ENCODE results near the gene OGFOD1.

OGFOD1 gene

DNA sequence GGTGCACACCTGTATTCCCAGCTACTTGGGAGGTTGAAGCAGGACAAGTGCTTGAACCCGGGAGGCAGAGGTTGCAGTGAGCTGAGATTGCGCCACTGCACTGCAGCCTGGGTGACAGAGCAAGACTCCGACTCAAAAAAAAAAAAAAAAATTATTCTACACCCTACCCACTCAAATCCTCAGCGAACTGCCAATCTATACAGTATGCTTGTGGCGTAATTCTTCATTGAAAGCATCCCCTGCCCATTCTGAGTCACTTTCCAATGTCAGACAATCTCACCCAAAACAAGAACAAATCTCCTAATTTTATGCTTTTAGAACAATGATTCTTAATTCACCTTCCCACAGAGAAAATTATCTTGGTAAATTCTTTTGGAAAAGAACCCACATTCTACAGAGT lies 38.0 kb upstream of the OGFOD1 start:
- DNase-seq (ENCODE audit: extremely low read depth, low read depth) = no peak
- no peak overlapping the region for H3K4me3 ChIP-seq (replicated peaks; ENCODE audit: low read depth, low read length)
- TF ChIP-seq, protein P1, sequence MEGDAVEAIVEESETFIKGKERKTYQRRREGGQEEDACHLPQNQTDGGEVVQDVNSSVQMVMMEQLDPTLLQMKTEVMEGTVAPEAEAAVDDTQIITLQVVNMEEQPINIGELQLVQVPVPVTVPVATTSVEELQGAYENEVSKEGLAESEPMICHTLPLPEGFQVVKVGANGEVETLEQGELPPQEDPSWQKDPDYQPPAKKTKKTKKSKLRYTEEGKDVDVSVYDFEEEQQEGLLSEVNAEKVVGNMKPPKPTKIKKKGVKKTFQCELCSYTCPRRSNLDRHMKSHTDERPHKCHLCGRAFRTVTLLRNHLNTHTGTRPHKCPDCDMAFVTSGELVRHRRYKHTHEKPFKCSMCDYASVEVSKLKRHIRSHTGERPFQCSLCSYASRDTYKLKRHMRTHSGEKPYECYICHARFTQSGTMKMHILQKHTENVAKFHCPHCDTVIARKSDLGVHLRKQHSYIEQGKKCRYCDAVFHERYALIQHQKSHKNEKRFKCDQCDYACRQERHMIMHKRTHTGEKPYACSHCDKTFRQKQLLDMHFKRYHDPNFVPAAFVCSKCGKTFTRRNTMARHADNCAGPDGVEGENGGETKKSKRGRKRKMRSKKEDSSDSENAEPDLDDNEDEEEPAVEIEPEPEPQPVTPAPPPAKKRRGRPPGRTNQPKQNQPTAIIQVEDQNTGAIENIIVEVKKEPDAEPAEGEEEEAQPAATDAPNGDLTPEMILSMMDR (IDR thresholded peaks at IDR 0.05; ENCODE audit: low read depth, low read length, missing control alignments) = no peak

DNA sequence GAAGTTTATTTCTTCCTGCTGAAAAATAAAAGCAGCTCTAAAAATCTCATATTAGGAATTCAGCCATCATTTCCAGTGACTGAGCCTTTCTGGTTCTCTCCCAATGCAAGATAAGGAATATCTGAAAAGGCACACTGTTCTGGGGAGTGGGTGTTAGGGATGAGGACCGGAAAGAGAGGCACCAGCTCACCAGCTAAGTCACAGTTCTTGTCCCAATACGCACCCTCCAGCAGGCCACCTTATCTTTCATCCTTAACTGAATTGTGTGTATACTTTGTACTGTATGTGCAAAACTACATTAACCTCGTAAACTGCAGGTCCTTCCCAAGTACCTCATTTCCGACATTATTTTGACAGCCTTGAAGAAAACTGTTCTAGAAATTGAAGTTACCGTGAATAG lies 37.0 kb upstream of the OGFOD1 start:
- TF ChIP-seq, protein P1 (IDR thresholded peaks at IDR 0.05; ENCODE audit: low read depth, low read length, missing control alignments) = no peak
- no peak for DNase-seq (ENCODE audit: extremely low read depth, low read depth)
- no peak overlapping the region for H3K4me3 ChIP-seq (replicated peaks; ENCODE audit: low read depth, low read length)

DNA sequence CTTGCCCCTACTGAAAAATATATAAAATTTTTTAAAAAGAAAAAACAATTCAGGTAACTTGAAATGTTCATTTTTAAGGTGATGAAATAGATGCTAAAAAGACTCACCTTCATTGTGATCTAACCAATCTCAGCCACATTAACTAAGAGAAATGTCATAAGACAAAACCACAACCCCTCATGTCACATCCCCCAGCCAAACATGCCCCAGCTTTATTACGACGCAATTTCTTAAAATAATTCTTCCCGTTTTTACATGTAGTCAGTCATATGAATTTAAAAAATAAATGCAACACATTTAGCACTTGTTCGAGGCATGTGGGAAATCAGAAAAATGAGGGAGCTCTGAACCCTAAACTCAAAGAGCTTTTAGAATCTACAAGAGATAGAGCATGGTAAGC lies 35.5 kb upstream of the OGFOD1 start:
- H3K4me3 ChIP-seq (replicated peaks; ENCODE audit: low read depth, low read length) = no peak overlapping the region
- DNase-seq (ENCODE audit: extremely low read depth, low read depth) = no peak
- TF ChIP-seq, protein P1 (IDR thresholded peaks at IDR 0.05; ENCODE audit: low read depth, low read length, missing control alignments) = no peak

DNA sequence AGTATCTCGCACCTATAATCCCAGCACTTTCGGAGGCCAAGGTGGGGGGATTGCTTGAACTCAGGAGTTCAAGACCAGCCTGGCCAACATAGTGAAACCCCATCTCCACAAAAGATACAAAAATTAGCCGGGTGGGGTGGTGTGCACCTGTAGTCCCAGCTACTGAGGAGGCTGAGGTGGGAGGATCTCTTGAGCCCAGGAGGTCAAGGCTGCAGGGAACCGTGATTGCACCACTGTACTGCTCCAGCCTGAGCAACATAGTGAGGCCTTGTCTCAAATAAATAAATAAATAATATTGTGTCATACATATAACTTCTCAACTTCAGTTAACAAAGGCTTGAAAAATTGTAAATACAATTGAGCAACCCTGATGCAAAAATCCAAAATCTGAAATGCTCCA lies 34.2 kb upstream of the OGFOD1 start:
- no peak overlapping the region for H3K4me3 ChIP-seq (replicated peaks; ENCODE audit: low read depth, low read length)
- TF ChIP-seq, protein P1 (IDR thresholded peaks at IDR 0.05; ENCODE audit: low read depth, low read length, missing control alignments) = no peak
- no peak for DNase-seq (ENCODE audit: extremely low read depth, low read depth)

DNA sequence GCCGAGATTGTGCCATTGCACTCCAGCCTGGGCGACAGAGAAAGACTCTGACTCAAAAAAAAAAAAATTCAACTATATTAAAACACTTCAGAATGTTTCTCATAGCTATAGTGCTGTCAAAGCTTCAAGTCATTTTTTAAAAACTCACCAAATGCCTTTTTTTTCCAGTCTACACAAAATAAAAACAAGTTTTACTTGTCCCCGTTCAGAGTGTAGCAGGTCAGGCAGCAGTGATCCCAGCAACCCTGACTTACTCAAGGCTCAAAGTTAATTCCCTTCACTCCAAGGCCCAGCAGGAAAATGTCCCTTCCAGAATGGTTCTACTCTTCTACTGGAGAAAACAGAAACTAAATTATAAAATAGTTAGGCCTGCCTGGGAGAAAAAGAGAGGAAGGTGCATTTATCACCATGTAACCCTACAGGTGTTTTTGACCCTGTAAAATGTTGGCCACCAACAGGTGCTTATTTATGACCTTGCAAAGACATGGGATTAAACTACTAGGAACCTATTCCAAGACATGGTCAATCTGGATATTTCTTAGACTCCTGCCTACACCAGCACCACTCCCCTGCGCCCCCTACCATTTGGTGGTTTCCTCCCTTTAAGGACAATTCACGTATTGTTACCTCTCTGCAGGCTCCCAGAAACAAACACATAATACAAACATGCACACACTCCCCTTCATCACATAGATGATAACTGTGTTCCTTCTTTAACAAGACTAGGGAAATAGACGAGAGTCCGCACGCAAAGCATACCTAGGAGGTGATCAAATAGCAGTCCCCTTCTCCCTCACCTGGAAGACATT lies 31.4 kb upstream of the OGFOD1 start:
- no peak for DNase-seq (ENCODE audit: extremely low read depth, low read depth)
- TF ChIP-seq, protein P1 (IDR thresholded peaks at IDR 0.05; ENCODE audit: low read depth, low read length, missing control alignments) = no peak
- no peak overlapping the region for H3K4me3 ChIP-seq (replicated peaks; ENCODE audit: low read depth, low read length)

DNA sequence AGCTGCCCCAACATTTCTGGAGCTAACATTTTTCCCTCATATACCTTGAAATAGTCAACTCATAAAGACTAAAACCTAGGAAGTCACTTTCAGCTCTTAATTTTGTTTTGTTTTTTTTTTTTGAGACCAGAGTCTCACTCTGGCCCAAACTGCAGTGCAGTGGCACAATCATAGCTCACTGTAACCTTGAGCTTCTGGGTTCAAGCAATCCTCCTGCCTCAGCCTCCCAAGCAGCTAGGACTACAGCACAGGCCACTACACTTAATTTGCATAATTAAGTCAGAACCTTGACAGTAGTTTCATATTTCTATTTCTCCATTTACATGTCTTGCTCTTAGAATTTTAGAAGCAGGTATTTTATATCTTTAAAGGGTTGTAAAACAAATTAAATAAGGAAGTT lies 30.7 kb upstream of the OGFOD1 start:
- DNase-seq (ENCODE audit: extremely low read depth, low read depth) = no peak
- TF ChIP-seq, protein P1 (IDR thresholded peaks at IDR 0.05; ENCODE audit: low read depth, low read length, missing control alignments) = no peak
- no peak overlapping the region for H3K4me3 ChIP-seq (replicated peaks; ENCODE audit: low read depth, low read length)

DNA sequence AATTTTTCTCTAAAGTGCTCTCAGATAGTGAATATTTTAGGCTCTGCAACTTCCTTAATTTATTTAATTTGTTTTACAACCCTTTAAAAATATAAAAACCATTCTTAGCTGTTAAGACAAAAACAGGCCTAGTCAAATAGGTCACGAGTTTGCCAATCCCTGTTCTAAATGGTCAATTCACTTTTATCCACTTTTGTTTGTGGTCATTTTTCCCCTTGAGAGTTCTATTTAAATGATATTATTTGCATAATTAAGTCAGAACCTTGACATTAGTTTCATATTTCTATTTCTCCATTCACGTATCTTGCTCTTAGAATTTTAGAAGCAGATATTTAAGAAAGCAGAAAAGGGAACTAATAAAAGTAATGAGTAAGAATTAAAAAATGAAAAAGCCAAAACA lies 30.0 kb upstream of the OGFOD1 start:
- no peak for DNase-seq (ENCODE audit: extremely low read depth, low read depth)
- TF ChIP-seq, protein P1 (IDR thresholded peaks at IDR 0.05; ENCODE audit: low read depth, low read length, missing control alignments) = no peak
- no peak overlapping the region for H3K4me3 ChIP-seq (replicated peaks; ENCODE audit: low read depth, low read length)
